ENCODE data around the gene STK11IP. TPM values are rescaled to one million over a fixed set of nuclear protein-coding genes. Genes with fewer than 3 reads are reported as not detected.

The STK11IP gene
- total RNA-seq, 3 donors from 2014 or later = 34.6 to 42.0 (median 39.6) TPM

GRCh38 chr2:219614076-219614860, 16.6 kb downstream of the STK11IP start:
- intact Hi-C loops (cut with DNase I, micrococcal nuclease) = no loop called here
- DNase-seq (no peak), ATAC-seq (no peak)

GRCh38 chr2:219615036-219615435, 17.4 kb downstream of the STK11IP start:
- ATAC-seq (no peak), DNase-seq (no peak)
- TF ChIP-seq CTCF (IDR thresholded peaks at IDR 0.05) = no peak
- H3K9me3 ChIP-seq = no peaks in the 10 kb centered on the region
- no peak overlapping the region for H3K4me3 ChIP-seq
- no peaks in the 10 kb centered on the region for H3K4me1 ChIP-seq (ENCODE audit: low read depth)
- intact Hi-C loops (cut with DNase I, micrococcal nuclease) = no loop called here
- H3K36me3 ChIP-seq (ENCODE audit: low read depth) = no peaks in the 10 kb centered on the region

More at GRCh38 chr2:219614076-219614860, 16.6 kb downstream of the STK11IP start:
- Histone ChIP-seq H3K36me3 (ENCODE audit: low read depth) (no peaks in the 10 kb centered on the region), H3K9me3 (no peaks in the 10 kb centered on the region), H3K4me1 (ENCODE audit: low read depth) (no peaks in the 10 kb centered on the region), H3K4me3 (no peak overlapping the region)
- no peak for TF ChIP-seq CTCF (IDR thresholded peaks at IDR 0.05)

- no peak overlapping the region for H3K4me3 ChIP-seq
- ATAC-seq (no peak), DNase-seq (no peak)
- no peak for TF ChIP-seq CTCF (IDR thresholded peaks at IDR 0.05)
- H3K9me3 ChIP-seq = no peaks in the 10 kb centered on the region
- intact Hi-C loops (cut with DNase I, micrococcal nuclease) = no loop called here
- no peaks in the 10 kb centered on the region for H3K36me3 ChIP-seq (ENCODE audit: low read depth)
- no peaks in the 10 kb centered on the region for H3K4me1 ChIP-seq (ENCODE audit: low read depth)
These were observed 18.2 kb downstream of the STK11IP start for GRCh38 chr2:219615894-219616293.

- Histone ChIP-seq H3K9me3 (no peaks in the 10 kb centered on the region), H3K4me3 (no peak overlapping the region), H3K36me3 (ENCODE audit: low read depth) (no peaks in the 10 kb centered on the region), H3K4me1 (ENCODE audit: low read depth) (no peaks in the 10 kb centered on the region)
- no peak for DNase-seq
- no peak for TF ChIP-seq CTCF (IDR thresholded peaks at IDR 0.05)
- intact Hi-C loops (cut with DNase I, micrococcal nuclease) = no loop called here
- no peak for ATAC-seq
These were observed 18.9 kb downstream of the STK11IP start for GRCh38 chr2:219616550-219616949.

- ATAC-seq = no peak
- no peaks in the 10 kb centered on the region for H3K9me3 ChIP-seq
- no peak for DNase-seq
- no peak for TF ChIP-seq CTCF (IDR thresholded peaks at IDR 0.05)
- H3K4me3 ChIP-seq = no peak overlapping the region
- intact Hi-C loops (cut with DNase I, micrococcal nuclease) = no loop called here
- no peaks in the 10 kb centered on the region for H3K4me1 ChIP-seq (ENCODE audit: low read depth)
- no peaks in the 10 kb centered on the region for H3K36me3 ChIP-seq (ENCODE audit: low read depth)
These were observed 21.1 kb downstream of the STK11IP start for GRCh38 chr2:219618733-219619122.
